ENCODE data around the gene ACER2. TPM values are rescaled to one million over a fixed set of nuclear protein-coding genes. Genes with fewer than 3 reads are reported as not detected.

The ACER2 gene
- total and polyA plus RNA-seq, 2 of the 4 experiments (the other 2 are of a cell fraction), result 0.84 to 1.6 TPM

DNA sequence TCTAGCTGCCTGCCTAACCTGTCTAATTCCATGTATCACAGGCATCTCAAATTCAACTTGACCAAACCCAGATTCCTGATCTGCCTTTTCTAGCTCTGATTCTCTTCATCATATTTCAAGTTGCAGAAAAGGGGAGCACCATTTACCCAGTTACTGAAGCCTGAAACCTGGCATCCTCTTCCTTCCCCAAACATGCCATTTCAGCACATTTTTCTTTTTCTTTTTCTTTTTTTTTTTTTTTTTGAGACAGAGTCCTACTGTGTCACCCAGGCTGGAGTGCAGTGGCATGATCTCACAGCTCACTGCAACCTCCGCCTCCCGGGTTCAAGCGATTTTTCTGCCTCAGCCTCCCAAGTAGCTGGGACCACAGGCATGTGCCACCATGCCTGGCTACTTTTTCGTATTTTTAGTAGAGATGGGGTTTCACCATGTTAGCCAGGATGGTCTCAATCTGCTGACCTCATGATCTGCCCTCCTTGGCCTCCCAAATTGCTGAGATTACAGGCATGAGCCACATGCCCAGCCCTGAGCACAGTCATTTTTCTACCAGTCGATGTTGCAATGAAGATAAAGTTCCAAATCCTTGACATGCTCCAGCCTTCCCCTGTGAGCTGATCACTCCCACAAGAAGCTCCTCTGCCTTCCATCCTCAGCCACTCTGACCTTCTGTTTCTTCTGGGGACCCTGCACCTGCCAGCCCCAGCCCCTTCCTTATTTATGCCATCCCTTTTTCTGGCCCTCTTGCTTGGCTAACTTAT, 32.2 kb downstream of the ACER2 start:
- H3K9me1 ChIP-seq (ENCODE audit: insufficient read depth, low read length), result no peaks in the 10 kb centered on the region
- no peak overlapping the region for H3K27ac ChIP-seq (ENCODE audit: insufficient read depth, low read length)
- H2BK5ac ChIP-seq (ENCODE audit: low read depth, low read length, poor library complexity, severe bottlenecking), result no peak overlapping the region
- ATAC-seq (ENCODE audit: low read depth), result peak; percentile 61; the same call in 1 of the 2 replicates
- H3K23ac ChIP-seq (ENCODE audit: low read depth, low read length), result no peak overlapping the region
- no peak overlapping the region for H4K5ac ChIP-seq (ENCODE audit: low read depth, low read length)
- H3K4me1 ChIP-seq (ENCODE audit: control insufficient read depth, insufficient read depth, low read length), result no peaks in the 10 kb centered on the region
- H3K4me3 ChIP-seq (ENCODE audit: insufficient read depth, low read depth, low read length), result no peak overlapping the region
- no peak overlapping the region for H3K18ac ChIP-seq (ENCODE audit: low read depth, low read length)
- H3K14ac ChIP-seq (replicated peaks; ENCODE audit: low read depth, low read length), result no peak overlapping the region
- WGBS, 2 experiments (ENCODE audit: extremely low coverage in 2 of 2, insufficient read length in 1 of 2), result 40% methylated on average over 1 of the region's 5 CpGs; no CpG with 5 or more reads in 1 of the 2 experiments
- intact Hi-C loops (cut with micrococcal nuclease), result no loop called here
- no peaks in the 10 kb centered on the region for H3K9me3 ChIP-seq (ENCODE audit: control insufficient read depth, insufficient read depth, low read length)
- ChIA-PET CTCF (interaction anchor here (0.6 to 1.1 kb wide), 2 partner anchors 24 to 29 kb away, joined by 3 to 4 read pairs; no protein-coding TSS in a partner anchor), POLR2A (ENCODE audit: unreplicated experiment) (no interaction called here)
- H3K36me3 ChIP-seq (ENCODE audit: control insufficient read depth, insufficient read depth, low read length), result no peaks in the 10 kb centered on the region
- TF ChIP-seq MAZ (IDR thresholded peaks at IDR 0.05; ENCODE audit: borderline replicate concordance, low read depth, low read length) (no peak), CEBPB (IDR thresholded peaks at IDR 0.05; ENCODE audit: low read depth, low read length) (peak; percentile 31; the same call in 1 of the 2 replicates)
- H3K9ac ChIP-seq (ENCODE audit: low read depth, low read length), result no peak overlapping the region
- H3K4me2 ChIP-seq (ENCODE audit: low read depth, low read length), result no peak overlapping the region
- H4K8ac ChIP-seq (ENCODE audit: low read depth in 2 of 2, low read length in 2 of 2), result no peak overlapping the region
- no peak overlapping the region for H2BK120ac ChIP-seq (ENCODE audit: low read depth, low read length)
- no peak overlapping the region for H4K91ac ChIP-seq (ENCODE audit: insufficient read depth, low read depth, low read length)
- no peaks in the 10 kb centered on the region for H4K20me1 ChIP-seq (ENCODE audit: insufficient read depth, low read length)
- no peak overlapping the region for H2BK20ac ChIP-seq (ENCODE audit: low read depth, low read length)
- in situ Hi-C loops (cut with MboI; ENCODE audit: low sequenced_read_pairs), result no loop called here
- no peaks in the 10 kb centered on the region for H3K79me1 ChIP-seq (ENCODE audit: low read depth in 1 of 2, low read length in 2 of 2)
- dilution Hi-C loops (cut with HindIII; ENCODE audit: low sequenced_read_pairs, unreplicated experiment), result no loop called here
- H3K27me3 ChIP-seq (ENCODE audit: control insufficient read depth, insufficient read depth, low read length), result no peaks in the 10 kb centered on the region
- no peak overlapping the region for H2BK15ac ChIP-seq (ENCODE audit: low read depth, low read length)
- no peak overlapping the region for H2AK5ac ChIP-seq (ENCODE audit: low read depth, low read length)
- no peak for DNase-seq
- BruUV-seq (replicated peaks), result no TSS peak
- H3K4ac ChIP-seq (ENCODE audit: low read depth, low read length), result no peak overlapping the region
- no peak overlapping the region for H2AK9ac ChIP-seq (replicated peaks; ENCODE audit: low read depth, low read length, poor library complexity)
- H2AFZ ChIP-seq (replicated peaks; ENCODE audit: low read length, poor library complexity), result no peak overlapping the region
- H3K56ac ChIP-seq (ENCODE audit: extremely low read depth, insufficient read depth, low read length), result no peak overlapping the region
